ENCODE results near the gene LPCAT1.
"Not testable (repeated sequence)": the region's sequence is repeated elsewhere in the genome, so short reads cannot be mapped to it uniquely, and the experiment has no call there.

Gene LPCAT1

DNA sequence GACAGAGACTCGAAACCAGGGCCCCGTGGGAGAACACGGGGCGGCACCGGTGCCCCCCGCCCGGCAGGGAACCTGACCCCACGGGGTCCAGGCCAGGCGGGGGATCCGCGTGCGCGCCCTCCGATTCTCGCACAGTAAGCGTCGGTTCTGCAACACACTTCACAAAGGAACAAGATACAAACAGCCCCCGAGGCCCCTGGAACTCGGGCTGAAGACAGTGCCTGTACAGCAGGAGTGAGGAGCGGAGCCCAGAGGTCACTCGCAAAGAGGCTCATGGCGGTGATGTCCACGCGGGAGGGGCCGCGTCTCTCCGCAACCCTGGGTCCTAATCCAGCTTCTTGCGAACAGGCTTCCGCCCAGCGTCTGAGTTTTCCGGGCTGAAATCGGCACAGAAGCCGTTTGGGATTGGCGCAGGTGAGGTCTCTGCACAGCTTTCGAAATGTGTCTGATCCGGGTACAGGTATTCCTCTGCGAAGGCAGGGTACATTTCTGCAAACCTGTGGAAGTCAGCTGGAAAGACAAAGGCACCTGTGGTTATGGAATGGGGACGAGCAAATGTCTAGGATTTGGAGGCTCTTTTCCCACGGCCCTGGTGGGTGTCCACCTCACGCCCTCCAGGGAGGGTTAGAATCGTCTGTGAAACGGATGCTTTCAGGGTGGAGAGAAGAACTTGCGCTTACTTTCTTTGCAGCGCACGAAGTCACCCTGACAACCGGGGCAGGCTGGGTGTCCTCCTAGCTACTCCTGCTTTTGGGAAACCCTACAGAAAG, 60.2 kb downstream of the LPCAT1 start:
- no peak for DNase-seq

DNA sequence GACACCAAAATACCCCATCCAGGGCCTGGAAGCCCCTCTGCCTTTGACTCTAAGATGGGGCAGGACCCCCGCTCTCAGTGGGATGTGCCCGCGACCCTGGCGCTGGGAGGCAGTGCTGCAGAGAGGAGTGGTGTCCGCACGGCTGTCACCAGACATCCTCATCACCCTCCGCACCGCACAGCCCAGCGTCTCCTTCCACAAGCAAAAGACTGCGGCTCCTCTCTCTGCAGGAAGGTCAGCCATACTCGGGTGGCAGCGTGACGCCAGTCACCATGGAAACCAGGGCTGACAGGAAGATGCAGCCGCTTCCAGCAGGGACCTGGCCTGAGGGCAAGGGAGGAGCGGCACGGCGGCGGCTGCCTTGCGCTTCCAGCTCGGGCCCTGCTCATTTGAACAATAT, 61.4 kb downstream of the LPCAT1 start:
- DNase-seq, result no peak

DNA sequence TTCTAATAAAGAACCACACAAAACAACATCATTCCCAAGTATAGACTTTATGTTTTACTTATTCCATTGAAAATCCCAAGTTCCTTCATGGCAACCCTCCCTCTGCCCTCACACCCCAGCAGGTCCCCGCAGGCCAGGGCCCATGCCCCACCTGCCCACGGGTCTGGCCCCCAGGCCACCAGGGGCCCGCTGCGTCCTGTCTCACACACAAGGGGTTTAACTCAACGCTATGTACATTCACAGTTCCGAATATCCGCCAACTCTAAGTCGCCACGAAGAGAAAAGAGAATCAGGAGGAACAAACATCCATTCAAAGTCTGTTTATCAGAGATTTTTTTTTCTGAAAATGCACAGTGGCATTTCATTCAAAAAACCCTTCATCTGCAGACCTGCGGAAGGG, 62.4 kb downstream of the LPCAT1 start:
- no peak for DNase-seq

DNA sequence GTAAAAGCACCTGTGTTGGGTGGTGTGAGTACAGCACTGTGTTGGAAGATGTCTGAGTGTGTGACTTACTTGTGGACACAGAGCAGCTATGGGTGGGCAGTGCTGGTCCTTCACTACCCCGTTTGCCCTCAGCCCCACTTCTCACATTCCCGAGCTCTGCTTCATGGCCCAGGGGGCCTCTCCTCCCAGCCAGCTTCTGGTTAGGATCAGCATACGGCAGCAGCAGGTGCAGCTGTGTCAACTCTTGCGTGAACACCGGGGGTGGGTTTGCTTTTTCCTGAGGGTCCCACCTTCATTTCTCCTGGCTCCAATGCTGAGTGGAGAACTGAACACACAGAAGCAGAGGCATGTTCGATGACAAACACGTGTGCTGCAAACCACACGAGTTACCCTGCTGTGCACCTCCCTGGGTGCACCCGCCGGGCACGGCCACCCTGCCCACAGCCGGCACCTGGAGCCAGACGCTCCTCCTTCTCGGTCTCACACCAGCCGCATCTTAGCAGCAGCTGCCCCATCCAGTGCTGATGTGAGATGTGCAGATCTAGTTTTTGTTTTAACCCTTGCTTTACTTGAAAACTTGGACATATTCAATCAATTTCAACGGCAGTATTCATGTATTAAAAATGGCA, 63.6 kb downstream of the LPCAT1 start:
- no peak for DNase-seq

DNA sequence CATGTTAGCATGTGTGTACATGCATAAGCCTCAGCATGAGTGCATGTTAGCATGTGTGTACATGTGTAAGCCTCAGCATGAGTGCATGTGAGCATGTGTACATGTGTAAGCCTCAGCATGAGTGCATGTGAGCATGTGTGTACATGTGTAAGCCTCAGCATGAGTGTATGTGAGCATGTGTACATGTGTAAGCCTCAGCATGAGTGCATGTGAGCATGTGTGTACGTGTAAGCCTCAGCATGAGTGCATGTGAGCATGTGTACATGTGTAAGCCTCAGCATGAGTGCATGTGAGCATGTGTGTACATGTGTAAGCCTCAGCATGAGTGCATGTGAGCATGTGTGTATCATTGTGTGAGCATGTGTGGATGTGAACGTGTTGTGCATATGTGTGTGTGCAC, 64.3 kb downstream of the LPCAT1 start:
- not testable (repeated sequence) for DNase-seq

DNA sequence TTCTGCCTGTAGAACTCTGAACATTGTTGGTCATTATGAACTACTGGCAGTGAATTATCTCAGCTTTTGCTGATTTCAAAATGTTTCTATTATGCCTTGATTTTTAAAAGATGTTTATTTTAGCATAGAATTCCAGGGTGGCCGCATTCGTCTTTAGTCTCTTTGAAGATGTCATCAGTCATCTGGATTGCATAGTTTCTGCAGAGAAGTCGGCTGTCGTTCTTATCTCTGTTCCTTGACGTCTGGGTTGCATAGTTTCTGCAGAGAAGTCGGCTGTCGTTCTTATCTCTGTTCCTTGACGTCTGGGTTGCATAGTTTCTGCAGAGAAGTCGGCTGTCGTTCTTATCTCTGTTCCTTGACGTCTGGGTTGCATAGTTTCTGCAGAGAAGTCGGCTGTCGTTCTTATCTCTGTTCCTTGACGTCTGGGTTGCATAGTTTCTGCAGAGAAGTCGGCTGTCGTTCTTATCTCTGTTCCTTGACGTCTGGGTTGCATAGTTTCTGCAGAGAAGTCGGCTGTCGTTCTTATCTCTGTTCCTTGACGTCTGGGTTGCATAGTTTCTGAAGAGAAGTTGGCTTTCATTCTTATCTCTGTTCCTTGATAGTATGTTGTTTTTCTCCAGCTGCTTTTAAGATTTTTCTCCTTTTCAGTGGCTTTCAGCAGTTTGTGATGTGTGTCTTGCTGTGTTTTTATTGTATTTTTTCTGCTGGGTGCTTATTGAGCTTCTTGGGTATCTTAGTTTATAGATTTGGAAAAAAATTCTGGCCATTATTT, 67.5 kb downstream of the LPCAT1 start:
- not testable (repeated sequence) for DNase-seq

DNA sequence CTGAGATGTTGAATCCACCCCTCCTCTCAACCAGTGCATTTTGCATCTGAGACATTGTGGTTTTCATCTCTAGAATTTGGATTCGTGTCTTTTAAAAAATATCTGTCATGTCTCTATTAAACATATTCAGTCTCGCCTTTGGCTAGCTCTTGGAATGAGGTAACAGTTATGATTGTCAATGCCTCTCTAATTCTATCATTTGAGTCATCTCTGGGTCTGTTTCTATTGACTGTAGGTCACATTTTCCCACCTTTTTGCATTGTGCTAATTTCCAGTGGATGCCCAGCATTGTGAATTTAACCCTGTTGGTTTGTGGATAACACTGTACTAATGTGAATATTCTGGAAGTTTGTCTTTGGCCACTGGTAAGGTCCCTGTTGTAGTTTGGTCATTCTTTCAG, 70.1 kb downstream of the LPCAT1 start:
- no peak for DNase-seq

DNA sequence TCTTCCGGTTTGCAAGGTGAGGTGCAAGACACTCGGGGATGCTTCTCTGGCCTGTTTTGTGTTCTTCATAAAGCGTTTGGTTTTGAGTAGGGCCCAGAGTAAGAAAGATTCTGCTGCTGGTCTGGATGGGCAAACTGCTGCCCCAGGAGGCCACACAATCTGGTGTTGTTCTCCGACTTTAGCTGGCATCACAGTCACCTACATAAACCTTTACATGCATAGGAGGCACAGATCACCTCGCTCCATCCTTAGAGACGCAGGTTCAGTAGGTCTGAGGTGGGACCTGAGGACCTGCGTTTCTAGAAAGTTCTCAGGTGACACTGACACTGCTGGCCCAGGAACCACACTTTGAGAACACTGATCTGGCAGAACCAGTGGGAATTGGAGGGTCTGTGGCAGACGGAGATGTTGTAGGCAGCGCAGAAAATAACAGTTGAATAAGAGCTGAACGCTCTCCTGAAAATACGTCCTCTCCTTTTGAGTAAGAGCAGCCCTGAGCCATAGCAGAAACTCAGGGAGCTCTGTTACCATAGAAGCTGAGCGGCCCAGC, 74.6 kb downstream of the LPCAT1 start:
- DNase-seq, result no peak

DNA sequence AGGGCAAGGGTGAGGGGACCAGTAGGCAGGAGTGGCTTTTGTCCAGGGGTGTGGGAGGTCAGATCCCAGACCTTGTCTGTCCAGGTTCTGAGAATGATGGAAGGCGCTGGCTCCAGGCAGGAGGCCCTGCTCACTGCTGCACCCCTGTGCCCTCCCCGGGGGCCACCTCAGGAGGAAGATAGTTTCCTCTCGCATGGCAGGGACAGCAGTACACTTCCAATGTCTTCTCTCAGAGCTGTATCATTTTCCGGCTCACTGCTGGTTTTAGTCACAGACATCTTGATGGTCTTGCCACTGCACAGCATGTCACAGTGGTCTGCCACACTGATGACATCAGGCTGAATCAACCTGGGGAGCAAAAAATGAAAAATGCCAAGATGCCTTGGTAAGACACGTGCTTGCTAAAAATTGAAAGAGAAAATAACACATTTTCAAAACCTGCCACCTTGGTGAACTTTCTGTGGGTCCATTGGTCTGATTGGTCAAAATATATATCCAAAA, 75.2 kb downstream of the LPCAT1 start:
- no peak for DNase-seq

DNA sequence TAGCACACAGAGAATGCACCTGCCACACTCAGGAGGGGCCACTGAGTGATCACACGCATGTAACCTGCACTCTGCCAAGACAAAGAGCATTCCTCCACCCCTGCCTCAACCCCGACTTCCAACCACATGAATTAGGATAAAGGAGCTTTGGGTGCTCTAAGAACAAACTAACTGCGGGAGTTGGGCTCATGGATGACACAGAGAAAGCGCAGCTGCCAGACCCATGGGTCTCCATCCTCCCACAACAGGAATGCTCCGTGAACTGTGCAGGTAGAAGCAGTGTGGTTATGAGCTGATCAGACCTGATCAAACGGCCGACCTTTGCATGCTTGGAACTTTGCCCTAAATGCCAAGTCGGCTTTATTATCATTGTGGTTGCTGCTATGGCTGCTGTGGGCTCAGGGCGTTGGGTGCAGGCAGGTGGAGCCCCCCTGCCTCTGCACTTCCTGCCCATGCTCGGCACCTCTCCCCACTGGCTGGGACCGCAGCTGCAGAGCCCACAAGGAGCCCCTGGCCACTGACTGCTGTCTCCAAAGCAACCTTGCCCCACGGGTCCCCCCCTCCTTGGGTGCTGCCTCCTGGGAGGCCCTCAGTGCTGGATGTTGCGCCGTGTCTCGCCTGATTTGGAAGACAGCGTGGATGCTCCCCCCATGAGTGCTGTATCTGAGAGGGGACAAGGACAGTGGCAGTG, 75.9 kb downstream of the LPCAT1 start:
- no peak for DNase-seq

DNA sequence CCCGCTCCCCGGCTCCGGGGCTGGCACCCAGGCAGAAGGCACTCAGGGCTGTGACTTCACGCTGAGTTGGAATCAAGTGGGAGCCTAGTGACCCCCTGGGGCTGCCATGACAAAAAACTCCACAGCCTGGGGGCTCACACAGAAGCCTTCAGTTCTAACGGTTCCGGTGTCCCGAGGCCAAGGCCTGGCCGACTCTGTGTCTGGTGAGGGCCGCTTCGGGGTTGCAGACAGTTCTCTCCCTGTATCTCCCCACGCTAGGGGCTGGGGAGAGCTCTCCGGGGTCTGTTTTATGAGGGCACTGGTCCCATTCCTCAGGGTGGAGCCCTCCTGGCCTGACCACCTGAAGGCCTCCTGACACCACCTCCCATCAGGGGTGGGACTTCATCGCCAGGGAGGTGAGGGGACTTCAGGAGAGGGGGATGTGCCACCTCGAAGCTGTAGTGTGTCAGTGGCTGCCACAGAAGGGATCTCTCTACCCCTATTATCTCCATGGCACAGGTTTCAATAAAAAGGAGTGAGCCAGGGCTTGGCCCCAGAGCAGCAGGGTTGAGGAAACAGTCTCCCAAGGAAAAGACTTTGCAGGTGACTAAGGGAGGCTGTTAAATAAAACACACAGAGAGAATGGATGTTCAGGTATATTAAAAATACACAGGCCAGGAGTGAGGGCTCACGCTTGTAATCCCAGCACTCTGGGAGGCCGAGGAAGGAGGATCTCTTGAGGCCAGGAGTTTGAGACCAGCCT, 77.0 kb downstream of the LPCAT1 start:
- no peak for DNase-seq

DNA sequence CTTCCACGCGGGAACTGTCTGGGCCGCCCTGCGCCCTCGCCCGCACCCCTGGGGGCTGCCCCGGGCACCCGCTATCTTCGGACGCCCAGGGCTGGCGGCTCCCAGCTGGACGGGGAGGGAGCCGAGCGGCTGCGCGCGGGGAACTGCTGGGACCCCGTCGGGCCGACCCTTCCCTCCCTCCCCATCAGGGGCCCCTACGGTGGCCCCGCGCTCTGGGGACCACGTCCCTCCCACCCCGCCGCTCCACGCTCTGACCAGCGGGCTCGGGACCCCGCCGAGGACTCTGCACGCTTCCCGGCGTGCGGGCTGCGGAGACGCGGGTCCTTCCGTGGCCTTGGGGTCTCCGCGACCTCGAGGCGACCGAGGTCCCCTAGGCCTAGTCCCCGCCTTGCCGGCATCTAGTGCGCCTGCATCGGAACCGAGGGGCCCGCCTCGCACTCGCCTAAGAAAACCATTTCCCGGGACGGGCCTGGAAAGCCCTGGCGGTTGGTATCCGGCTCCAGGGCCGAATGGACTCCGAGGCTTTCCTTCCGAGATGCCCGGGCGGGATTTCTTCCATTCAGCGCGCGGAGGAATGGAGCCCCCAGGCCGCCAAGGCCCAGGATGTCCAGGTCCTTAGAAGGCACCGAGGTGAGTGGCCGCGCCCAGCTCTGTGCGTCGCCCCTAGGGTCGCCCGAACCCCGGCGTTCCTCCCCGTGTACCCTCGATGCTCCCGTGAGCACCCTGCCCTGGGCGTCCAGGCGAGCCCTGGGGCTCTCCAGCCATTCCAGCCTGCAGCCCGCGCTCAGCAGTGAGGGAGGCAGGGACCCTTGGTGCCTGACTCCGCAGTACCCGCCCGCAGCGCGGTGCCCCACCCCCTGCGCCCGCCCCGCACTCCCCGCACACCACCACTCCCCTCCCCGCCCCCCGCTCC, 77.8 kb downstream of the LPCAT1 start:
- no peak for DNase-seq

DNA sequence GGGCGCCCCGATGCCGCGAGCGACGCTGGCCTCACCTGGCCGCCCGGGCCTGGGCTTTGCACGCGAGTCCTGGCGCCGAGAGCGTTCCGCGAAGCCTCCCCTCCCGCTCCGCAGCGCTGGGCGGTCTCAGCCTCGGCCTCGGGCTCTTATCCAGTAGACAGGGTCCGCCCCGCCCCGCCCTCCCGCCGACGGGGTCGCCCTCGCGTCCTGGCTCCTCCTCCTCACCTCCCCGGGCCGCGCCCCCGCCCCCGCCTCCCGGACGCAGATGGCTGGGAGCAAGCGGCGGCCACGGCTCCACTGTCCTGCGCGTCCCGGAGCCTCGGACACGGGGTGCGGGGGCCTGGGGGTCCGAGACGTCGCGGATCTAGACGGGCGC, 78.5 kb downstream of the LPCAT1 start, which contains the start of gene SLC6A3:
Gene SLC6A3 (minus strand): TSS at position 128 of the 376 bp plus-strand sequence. CDS start 2,243 bp downstream, outside the sequence.
- DNase-seq, result no peak

DNA sequence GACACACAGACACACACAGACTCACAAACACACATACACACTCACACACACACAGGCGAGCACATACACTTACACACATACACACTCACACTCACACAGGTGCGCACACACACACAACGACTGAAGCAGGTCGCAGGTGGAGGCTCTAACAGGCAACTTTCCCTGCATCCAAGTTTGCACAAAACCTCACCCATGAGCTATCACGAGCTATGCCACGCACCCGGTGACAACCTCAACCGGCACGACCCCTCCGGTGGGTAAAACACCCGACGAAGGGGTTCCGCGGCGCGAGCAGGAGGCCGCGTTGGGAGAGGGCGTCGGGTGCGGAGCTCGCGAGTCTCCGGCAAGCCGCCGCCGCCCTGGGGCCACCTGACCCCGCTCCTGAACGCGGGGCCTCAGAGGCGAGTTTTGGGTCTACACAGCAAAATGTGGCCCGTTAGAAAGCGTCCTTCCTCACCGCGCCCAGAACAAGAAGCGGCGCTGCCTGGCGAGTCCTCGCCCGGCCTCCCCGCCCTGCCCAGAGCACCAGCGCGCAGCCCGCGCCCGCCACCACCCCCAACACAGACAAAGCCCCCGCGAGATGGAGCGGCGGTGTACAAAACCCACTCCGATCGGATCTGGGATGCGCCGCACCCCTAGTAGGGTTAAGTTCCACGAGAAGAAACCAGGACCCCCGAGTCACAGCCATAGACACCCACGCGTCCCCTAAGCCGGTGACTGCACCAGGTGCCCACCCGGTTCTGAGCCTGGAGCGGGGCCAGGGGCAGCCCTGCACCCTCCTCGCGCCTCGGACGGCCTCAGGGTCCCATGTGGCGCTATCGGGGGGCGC, 79.2 kb downstream of the LPCAT1 start:
- no peak for DNase-seq

DNA sequence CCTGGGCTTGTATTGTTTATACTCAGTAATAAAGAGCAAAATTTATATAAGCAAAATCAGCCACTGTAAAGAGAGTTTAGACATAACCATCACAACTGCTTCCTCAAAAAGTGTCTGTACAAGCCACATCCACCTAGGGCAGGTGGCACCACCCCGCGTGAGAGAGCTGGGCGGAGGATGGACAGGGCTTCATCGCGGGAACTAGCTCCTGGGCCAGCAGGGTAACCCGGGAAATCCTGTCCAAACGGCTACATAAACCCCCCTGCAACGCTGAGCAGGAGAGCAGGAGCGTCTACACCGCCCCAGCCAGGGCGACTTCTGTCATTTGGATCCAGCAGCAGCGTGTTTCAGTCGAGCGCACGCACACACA, 79.8 kb downstream of the LPCAT1 start:
- no peak for DNase-seq

DNA sequence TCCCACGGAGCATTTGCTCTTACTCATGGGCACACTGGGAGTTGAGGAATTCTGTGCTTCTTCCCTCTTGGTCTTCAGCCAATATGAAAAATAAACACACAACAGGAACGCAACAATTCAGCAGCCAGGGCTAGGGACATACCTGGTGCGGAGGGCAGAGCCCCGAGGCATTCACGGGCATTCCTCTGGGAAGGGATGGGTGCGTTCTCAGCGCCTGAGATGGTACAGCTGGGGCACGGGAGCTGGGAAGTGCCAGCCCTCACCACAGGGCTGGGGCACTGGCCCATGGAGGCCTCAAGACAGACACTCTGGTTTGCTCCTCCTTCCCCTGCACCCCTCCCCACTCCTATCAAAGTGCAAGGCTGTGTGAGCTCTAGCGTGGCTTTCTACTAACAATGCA, 80.6 kb downstream of the LPCAT1 start:
- no peak for DNase-seq

DNA sequence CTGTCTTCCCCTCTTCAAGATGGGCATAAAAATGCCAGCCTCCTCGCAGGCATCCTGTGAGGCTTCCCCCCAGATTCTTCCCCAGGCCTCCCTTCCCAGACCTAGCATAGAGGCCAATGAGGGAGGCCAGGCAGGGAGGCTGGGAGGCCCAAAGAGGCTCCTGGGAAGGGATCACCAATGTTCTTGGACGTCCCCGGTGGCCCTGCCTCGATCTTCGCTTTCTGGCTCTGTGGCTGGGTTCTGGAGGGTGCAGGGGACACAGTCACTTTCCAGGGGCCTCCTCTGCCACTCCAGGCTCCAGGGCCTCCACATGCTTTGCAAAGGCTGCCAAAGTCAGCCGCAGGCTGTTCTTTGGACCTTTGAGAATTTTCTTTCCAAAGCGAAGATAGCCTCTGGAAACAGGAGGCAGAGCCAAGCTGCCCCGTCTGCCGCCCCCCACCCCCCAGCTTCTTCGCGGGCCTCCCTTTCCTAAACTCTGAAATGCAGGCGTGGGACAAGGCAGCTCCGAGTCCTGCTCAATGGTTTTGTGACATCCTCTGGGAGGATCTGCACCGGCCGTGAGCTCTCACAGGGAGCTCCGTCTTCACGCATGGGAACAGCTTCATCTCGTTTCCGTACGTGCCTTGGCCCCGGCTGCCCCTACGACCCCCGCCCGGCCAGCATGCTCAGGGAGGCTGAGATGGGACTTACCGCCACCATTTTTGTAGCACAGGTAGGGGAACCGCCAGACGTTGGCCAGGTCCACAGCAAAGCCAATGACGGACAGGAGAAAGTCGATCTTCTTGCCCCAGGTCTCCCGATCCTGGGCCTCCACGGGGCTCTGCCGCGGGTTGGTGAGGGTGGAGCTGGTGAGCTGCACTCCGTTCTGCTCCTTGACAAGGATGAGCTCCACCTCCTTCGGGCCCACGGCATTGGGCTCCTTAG, 81.3 kb downstream of the LPCAT1 start:
- no peak for DNase-seq

DNA sequence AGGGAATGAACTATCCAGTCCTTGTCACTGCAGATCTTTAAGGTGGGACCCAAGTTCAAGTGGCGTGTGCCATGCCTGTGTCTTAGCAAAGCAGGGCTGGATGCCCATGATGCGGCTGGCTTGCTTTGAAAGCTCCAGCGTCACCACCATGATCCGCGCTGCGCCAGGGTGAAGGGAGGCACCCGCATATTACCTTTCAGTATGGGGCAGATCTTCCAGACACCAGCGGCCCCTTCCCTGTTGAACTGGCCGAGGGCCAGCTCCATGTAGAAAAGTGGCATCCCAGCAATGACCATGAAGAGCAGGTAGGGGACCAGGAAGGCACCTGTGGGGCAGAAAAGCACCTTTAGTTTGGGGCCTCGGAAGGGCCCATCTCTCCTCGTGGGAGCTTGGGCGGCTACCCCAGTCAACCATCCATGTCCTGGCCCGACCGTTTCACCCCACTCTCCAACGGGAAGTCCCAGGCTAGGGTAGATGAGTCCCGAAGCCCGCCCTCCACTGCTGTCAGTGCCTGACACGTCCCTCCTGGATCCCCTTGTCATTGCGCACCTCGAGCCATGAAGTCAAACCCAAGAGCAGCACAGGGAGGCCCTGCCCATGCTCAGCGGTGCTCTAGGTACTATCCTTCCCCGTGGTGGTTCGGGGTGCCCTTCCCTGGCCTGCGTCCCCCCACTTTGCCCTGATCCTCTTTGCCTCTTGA, 82.4 kb downstream of the LPCAT1 start:
- no peak for DNase-seq

All from cerebellar nuclear complex (tissue), 1 donor.